Measurements from ENCODE around the gene SRSF1.
"Not testable (repeated sequence)": the region's sequence is repeated elsewhere in the genome, so short reads cannot be mapped to it uniquely, and the experiment has no call there.

Gene SRSF1

GRCh38 chr17:57958391-57958790 is 48.7 kb downstream of the SRSF1 start:
- not testable (repeated sequence) for H3K4me3 ChIP-seq (ENCODE audit: low read depth, low read length); H2BK120ac ChIP-seq (ENCODE audit: insufficient read depth, low read length, poor library complexity); H2AK5ac ChIP-seq (ENCODE audit: low read length); H3K23ac ChIP-seq (ENCODE audit: low read length); H3K79me2 ChIP-seq (ENCODE audit: control insufficient read depth, insufficient read depth, low read length, poor library complexity); H3K18ac ChIP-seq (ENCODE audit: low read length); DNase-seq; H4K12ac ChIP-seq (ENCODE audit: low read depth, low read length); H3K27me3 ChIP-seq (ENCODE audit: insufficient read depth, low read length); H4K91ac ChIP-seq (ENCODE audit: low read depth, low read length); H3K36me3 ChIP-seq (ENCODE audit: control insufficient read depth in 1 of 2, insufficient read depth in 2 of 2, low read length in 2 of 2); H3K4ac ChIP-seq (ENCODE audit: low read depth, low read length); H3K9me3 ChIP-seq (ENCODE audit: insufficient read depth, low read depth, low read length); H2AFZ ChIP-seq (ENCODE audit: insufficient read depth, low read length, poor library complexity); H2BK5ac ChIP-seq (ENCODE audit: low read depth, low read length, poor library complexity); H4K8ac ChIP-seq (ENCODE audit: low read depth, low read length); H3K27ac ChIP-seq (ENCODE audit: low read depth, low read length); H3K4me2 ChIP-seq (ENCODE audit: low read length); H3K9ac ChIP-seq (ENCODE audit: low read length); H3K14ac ChIP-seq (ENCODE audit: low read length); H2BK12ac ChIP-seq (ENCODE audit: low read length)
- WGBS (ENCODE audit: extremely low coverage, insufficient coverage, insufficient read length), result no CpG with 5 or more reads among the region's 15 CpGs
- Histone ChIP-seq H3K4me1 (ENCODE audit: control insufficient read depth in 1 of 2, insufficient read depth in 2 of 2, low read length in 2 of 2) (peaks cover 12 to 13% of the 10 kb centered on the region in 2 experiments), H3K79me1 (ENCODE audit: low read length) (peaks cover 11% of the 10 kb centered on the region)

DNA sequence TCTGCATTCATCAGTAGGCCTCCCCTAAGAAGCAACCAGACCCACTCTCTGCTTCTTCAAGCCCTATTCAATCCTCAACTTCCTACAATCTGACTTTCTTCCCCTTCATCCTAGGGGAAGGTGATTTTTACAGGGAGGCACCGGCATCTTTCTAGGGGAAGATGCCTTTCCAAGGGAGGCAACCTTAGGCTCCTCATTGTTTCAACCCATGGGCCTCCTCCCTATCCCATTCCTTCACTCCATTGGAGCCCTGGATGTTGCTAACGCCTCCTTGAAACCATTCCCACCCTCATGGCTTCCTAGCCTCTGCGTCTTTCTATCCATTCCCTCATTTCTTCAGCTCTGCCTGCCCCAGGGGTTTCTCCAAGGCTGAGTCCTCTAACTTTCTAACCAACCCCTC is 49.2 kb downstream of the SRSF1 start:
- no peak overlapping the region for H3K4ac ChIP-seq (ENCODE audit: low read depth, low read length)
- H3K36me3 ChIP-seq (ENCODE audit: control insufficient read depth in 1 of 2, insufficient read depth in 2 of 2, low read length in 2 of 2), result no peaks in the 10 kb centered on the region
- no peak overlapping the region for H3K4me3 ChIP-seq (ENCODE audit: low read depth, low read length)
- peaks cover 7% of the 10 kb centered on the region for H3K79me2 ChIP-seq (ENCODE audit: control insufficient read depth, insufficient read depth, low read length, poor library complexity)
- no peak overlapping the region for H3K9ac ChIP-seq (ENCODE audit: low read length)
- no peak overlapping the region for H3K27ac ChIP-seq (ENCODE audit: low read depth, low read length)
- no peak overlapping the region for H4K8ac ChIP-seq (ENCODE audit: low read depth, low read length)
- no peak overlapping the region for H3K14ac ChIP-seq (ENCODE audit: low read length)
- no CpG with 5 or more reads among the region's 3 CpGs for WGBS (ENCODE audit: extremely low coverage, insufficient coverage, insufficient read length)
- H2AK5ac ChIP-seq (ENCODE audit: low read length), result no peak overlapping the region
- no peak overlapping the region for H2BK12ac ChIP-seq (ENCODE audit: low read length)
- H4K12ac ChIP-seq (ENCODE audit: low read depth, low read length), result no peak overlapping the region
- H3K9me3 ChIP-seq (ENCODE audit: insufficient read depth, low read depth, low read length), result no peaks in the 10 kb centered on the region
- H3K27me3 ChIP-seq (ENCODE audit: insufficient read depth, low read length), result no peaks in the 10 kb centered on the region
- no peak overlapping the region for H2AFZ ChIP-seq (ENCODE audit: insufficient read depth, low read length, poor library complexity)
- no peak overlapping the region for H2BK120ac ChIP-seq (ENCODE audit: insufficient read depth, low read length, poor library complexity)
- no peak overlapping the region for H4K91ac ChIP-seq (ENCODE audit: low read depth, low read length)
- H3K79me1 ChIP-seq (ENCODE audit: low read length), result peaks cover 12% of the 10 kb centered on the region
- peaks cover 18% of the 10 kb centered on the region in 2 experiments for H3K4me1 ChIP-seq (ENCODE audit: control insufficient read depth in 1 of 2, insufficient read depth in 2 of 2, low read length in 2 of 2)
- no peak overlapping the region for H3K23ac ChIP-seq (ENCODE audit: low read length)
- H3K4me2 ChIP-seq (ENCODE audit: low read length), result no peak overlapping the region
- no peak for DNase-seq
- no peak overlapping the region for H3K18ac ChIP-seq (ENCODE audit: low read length)
- H2BK5ac ChIP-seq (ENCODE audit: low read depth, low read length, poor library complexity), result no peak overlapping the region

GRCh38 chr17:57957120-57957850 is 49.8 kb downstream of the SRSF1 start:
- Histone ChIP-seq H2AFZ (ENCODE audit: insufficient read depth, low read length, poor library complexity) (no peak overlapping the region), H2AK5ac (ENCODE audit: low read length) (no peak overlapping the region), H3K23ac (ENCODE audit: low read length) (no peak overlapping the region), H2BK12ac (ENCODE audit: low read length) (no peak overlapping the region), H3K4me2 (ENCODE audit: low read length) (no peak overlapping the region), H3K27ac (ENCODE audit: low read depth, low read length) (no peak overlapping the region), H4K12ac (ENCODE audit: low read depth, low read length) (no peak overlapping the region), H4K91ac (ENCODE audit: low read depth, low read length) (no peak overlapping the region), H3K79me1 (ENCODE audit: low read length) (peaks cover 14% of the 10 kb centered on the region), H4K8ac (ENCODE audit: low read depth, low read length) (no peak overlapping the region), H3K4ac (ENCODE audit: low read depth, low read length) (no peak overlapping the region), H3K79me2 (ENCODE audit: control insufficient read depth, insufficient read depth, low read length, poor library complexity) (peaks cover 7% of the 10 kb centered on the region), H2BK120ac (ENCODE audit: insufficient read depth, low read length, poor library complexity) (no peak overlapping the region), H2BK5ac (ENCODE audit: low read depth, low read length, poor library complexity) (no peak overlapping the region), H3K4me1 (ENCODE audit: control insufficient read depth in 1 of 2, insufficient read depth in 2 of 2, low read length in 2 of 2) (peaks cover 24% of the 10 kb centered on the region in 2 experiments), H3K18ac (ENCODE audit: low read length) (no peak overlapping the region), H3K27me3 (ENCODE audit: insufficient read depth, low read length) (no peaks in the 10 kb centered on the region), H3K9ac (ENCODE audit: low read length) (no peak overlapping the region), H3K9me3 (ENCODE audit: insufficient read depth, low read depth, low read length) (no peaks in the 10 kb centered on the region), H3K4me3 (ENCODE audit: low read depth, low read length) (no peak overlapping the region), H3K36me3 (ENCODE audit: control insufficient read depth in 1 of 2, insufficient read depth in 2 of 2, low read length in 2 of 2) (no peaks in the 10 kb centered on the region), H3K14ac (ENCODE audit: low read length) (no peak overlapping the region)
- no CpG with 5 or more reads among the region's 8 CpGs for WGBS (ENCODE audit: extremely low coverage, insufficient coverage, insufficient read length)
- DNase-seq, result no peak

DNA sequence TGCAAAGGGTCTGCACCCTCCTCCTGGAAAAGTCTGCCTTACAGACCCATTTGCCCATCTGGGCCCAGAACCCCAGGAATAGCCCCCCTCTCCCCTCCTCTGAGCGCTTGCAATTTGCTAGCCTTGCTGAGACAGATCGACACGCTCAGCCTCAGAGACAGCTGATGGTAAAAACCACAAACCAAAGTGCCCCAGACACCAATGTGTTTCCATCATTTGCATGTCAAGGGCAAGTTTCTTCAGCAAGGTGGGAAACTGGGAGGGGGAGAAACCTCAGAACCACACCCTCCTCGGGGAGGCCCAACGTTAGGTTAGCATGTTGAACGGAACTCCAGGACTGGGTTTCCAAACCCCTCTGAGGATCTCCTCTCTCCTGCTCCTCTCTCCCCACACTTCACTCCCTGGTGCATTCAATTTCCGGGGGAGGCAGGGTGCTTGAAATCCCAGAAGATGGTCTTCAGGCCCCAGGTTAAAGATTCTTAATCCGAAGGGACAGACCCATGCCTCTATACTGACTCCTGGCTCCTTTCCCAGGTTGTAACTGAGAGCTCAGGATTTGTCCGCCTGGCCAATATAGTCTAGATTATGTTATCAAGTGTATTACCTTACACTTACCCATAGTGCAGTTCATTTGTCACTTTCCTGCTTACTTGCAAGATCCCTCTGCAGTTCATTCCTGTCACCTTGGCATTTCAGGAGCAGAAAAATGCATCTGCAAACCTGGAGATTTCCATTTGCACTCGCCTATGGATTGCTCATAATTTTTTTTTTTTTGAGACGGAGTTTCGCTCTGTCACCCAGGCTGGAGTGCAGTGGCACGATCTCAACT is 50.5 kb downstream of the SRSF1 start:
- H2AFZ ChIP-seq (ENCODE audit: insufficient read depth, low read length, poor library complexity), result no peak overlapping the region
- H4K91ac ChIP-seq (ENCODE audit: low read depth, low read length), result no peak overlapping the region
- no peaks in the 10 kb centered on the region for H3K27me3 ChIP-seq (ENCODE audit: insufficient read depth, low read length)
- no peak overlapping the region for H2BK5ac ChIP-seq (ENCODE audit: low read depth, low read length, poor library complexity)
- H4K12ac ChIP-seq (ENCODE audit: low read depth, low read length), result no peak overlapping the region
- H3K9ac ChIP-seq (ENCODE audit: low read length), result no peak overlapping the region
- DNase-seq, result no peak
- no peak overlapping the region for H3K4me3 ChIP-seq (ENCODE audit: low read depth, low read length)
- no peak overlapping the region for H3K27ac ChIP-seq (ENCODE audit: low read depth, low read length)
- WGBS (ENCODE audit: extremely low coverage, insufficient coverage, insufficient read length), result no CpG with 5 or more reads among the region's 13 CpGs
- peaks cover 7% of the 10 kb centered on the region for H3K79me2 ChIP-seq (ENCODE audit: control insufficient read depth, insufficient read depth, low read length, poor library complexity)
- no peak overlapping the region for H4K8ac ChIP-seq (ENCODE audit: low read depth, low read length)
- H3K79me1 ChIP-seq (ENCODE audit: low read length), result peaks cover 14% of the 10 kb centered on the region
- H3K23ac ChIP-seq (ENCODE audit: low read length), result no peak overlapping the region
- no peak overlapping the region for H3K4ac ChIP-seq (ENCODE audit: low read depth, low read length)
- H3K9me3 ChIP-seq (ENCODE audit: insufficient read depth, low read depth, low read length), result peaks cover 1% of the 10 kb centered on the region
- H2BK12ac ChIP-seq (ENCODE audit: low read length), result no peak overlapping the region
- H3K18ac ChIP-seq (ENCODE audit: low read length), result no peak overlapping the region
- H3K36me3 ChIP-seq (ENCODE audit: control insufficient read depth in 1 of 2, insufficient read depth in 2 of 2, low read length in 2 of 2), result no peaks in the 10 kb centered on the region
- no peak overlapping the region for H3K4me2 ChIP-seq (ENCODE audit: low read length)
- H2AK5ac ChIP-seq (ENCODE audit: low read length), result no peak overlapping the region
- H3K4me1 ChIP-seq (ENCODE audit: control insufficient read depth in 1 of 2, insufficient read depth in 2 of 2, low read length in 2 of 2), result peaks cover 26% of the 10 kb centered on the region in 2 experiments
- H2BK120ac ChIP-seq (ENCODE audit: insufficient read depth, low read length, poor library complexity), result no peak overlapping the region
- no peak overlapping the region for H3K14ac ChIP-seq (ENCODE audit: low read length)

All from trophoblast cell (in vitro differentiated cells and primary cell).